ENCODE measurements around the gene AHSG.

GRCh38 chr3:186612065-186612464, 795 bp upstream of the AHSG start:
- TF ChIP-seq POLR2A (IDR thresholded peaks at IDR 0.05; ENCODE audit: low read length) (no peak), GATA1 (IDR thresholded peaks at IDR 0.05; ENCODE audit: low read depth, low read length) (no peak)
